ENCODE results near the gene ADORA2A.
A peak's percentile ranks its signal among the peaks of the same experiment; 100 is the strongest.
"Not testable (repeated sequence)": the region's sequence is repeated elsewhere in the genome, so short reads cannot be mapped to it uniquely, and the experiment has no call there.

The ADORA2A gene

GRCh38 chr22:24466716-24467328, 39.4 kb downstream of the ADORA2A start:
- no peak overlapping the region for H3K4me3 ChIP-seq (ENCODE audit: low read length)
- peak; percentile 31 for DNase-seq (ENCODE audit: low read depth, low spot score)

- no peak overlapping the region for H3K4me3 ChIP-seq (ENCODE audit: low read length)
- no peak for DNase-seq (ENCODE audit: low read depth, low spot score)
These were observed 39.9 kb downstream of the ADORA2A start for GRCh38 chr22:24467340-24467739.

GRCh38 chr22:24471570-24471969, 44.2 kb downstream of the ADORA2A start:
- H3K4me3 ChIP-seq (ENCODE audit: low read length): no peak overlapping the region
- no peak for DNase-seq (ENCODE audit: low read depth, low spot score)

GRCh38 chr22:24473284-24473683, 45.9 kb downstream of the ADORA2A start:
- DNase-seq (ENCODE audit: low read depth, low spot score): no peak
- no peak overlapping the region for H3K4me3 ChIP-seq (ENCODE audit: low read length)

- no peak overlapping the region for H3K4me3 ChIP-seq (ENCODE audit: low read length)
- DNase-seq (ENCODE audit: low read depth, low spot score): no peak
These were observed 46.8 kb downstream of the ADORA2A start for GRCh38 chr22:24474221-24474620.

GRCh38 chr22:24474649-24475255, 47.4 kb downstream of the ADORA2A start:
- no peak overlapping the region for H3K4me3 ChIP-seq (ENCODE audit: low read length)
- no peak for DNase-seq (ENCODE audit: low read depth, low spot score)

GRCh38 chr22:24481641-24482040, 54.2 kb downstream of the ADORA2A start:
- H3K4me3 ChIP-seq (ENCODE audit: low read length): no peak overlapping the region
- DNase-seq (ENCODE audit: low read depth, low spot score): no peak

GRCh38 chr22:24482575-24482974, 55.2 kb downstream of the ADORA2A start:
- H3K4me3 ChIP-seq (ENCODE audit: low read length): no peak overlapping the region
- no peak for DNase-seq (ENCODE audit: low read depth, low spot score)

GRCh38 chr22:24482998-24483397, 55.6 kb downstream of the ADORA2A start:
- no peak for DNase-seq (ENCODE audit: low read depth, low spot score)
- H3K4me3 ChIP-seq (ENCODE audit: low read length): no peak overlapping the region

- no peak overlapping the region for H3K4me3 ChIP-seq (ENCODE audit: low read length)
- no peak for DNase-seq (ENCODE audit: low read depth, low spot score)
These were observed 56.7 kb downstream of the ADORA2A start for GRCh38 chr22:24483976-24484545.

GRCh38 chr22:24485170-24485569, 57.8 kb downstream of the ADORA2A start:
- DNase-seq (ENCODE audit: low read depth, low spot score): no peak
- H3K4me3 ChIP-seq (ENCODE audit: low read length): no peak overlapping the region

GRCh38 chr22:24485608-24486007, 58.2 kb downstream of the ADORA2A start:
- H3K4me3 ChIP-seq (ENCODE audit: low read length): no peak overlapping the region
- no peak for DNase-seq (ENCODE audit: low read depth, low spot score)

GRCh38 chr22:24486501-24486921, 59.1 kb downstream of the ADORA2A start:
- no peak for DNase-seq (ENCODE audit: low read depth, low spot score)
- no peak overlapping the region for H3K4me3 ChIP-seq (ENCODE audit: low read length)

- no peak for DNase-seq (ENCODE audit: low read depth, low spot score)
- H3K4me3 ChIP-seq (ENCODE audit: low read length): no peak overlapping the region
These were observed 61.6 kb downstream of the ADORA2A start for GRCh38 chr22:24489011-24489410.

GRCh38 chr22:24489434-24489833, 62.0 kb downstream of the ADORA2A start:
- not testable (repeated sequence) for DNase-seq (ENCODE audit: low read depth, low spot score); H3K4me3 ChIP-seq (ENCODE audit: low read length)
